ENCODE results near the gene NECAB3.

The NECAB3 gene

DNA sequence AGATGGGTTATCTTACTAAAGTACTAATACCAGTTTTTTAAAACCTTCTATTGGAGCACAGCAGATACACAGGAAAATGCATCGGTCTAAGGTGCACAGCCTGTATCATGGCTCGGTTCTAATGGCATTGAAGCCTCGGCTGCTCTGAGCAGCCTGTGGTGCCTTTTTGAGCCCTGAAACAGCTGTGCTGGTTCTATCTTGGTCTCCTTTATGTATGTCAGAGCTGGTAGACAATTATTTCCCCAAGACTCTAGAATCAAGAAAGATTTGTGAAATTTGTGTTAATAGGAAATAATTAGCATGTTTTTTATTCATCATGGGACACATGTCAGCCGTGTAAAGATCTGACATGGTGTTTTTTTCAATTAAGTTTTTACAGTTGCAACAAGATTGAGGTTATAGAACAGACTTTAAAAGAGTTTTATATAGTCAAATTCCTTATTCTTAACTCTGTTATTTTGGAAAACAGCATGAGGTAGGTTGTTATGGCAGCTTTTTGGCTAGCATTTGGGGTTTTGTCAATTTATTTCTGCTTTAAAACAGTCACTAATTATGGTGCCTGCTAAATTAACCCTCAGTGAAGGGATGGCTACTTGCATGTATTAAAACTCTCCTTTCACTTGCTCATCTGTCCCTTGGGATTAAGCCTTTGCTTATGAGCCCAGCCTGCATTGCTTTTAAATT, 52.4 kb downstream of the NECAB3 start:
- no peak for DNase-seq (ENCODE audit: low read depth in 3 of 3)

DNA sequence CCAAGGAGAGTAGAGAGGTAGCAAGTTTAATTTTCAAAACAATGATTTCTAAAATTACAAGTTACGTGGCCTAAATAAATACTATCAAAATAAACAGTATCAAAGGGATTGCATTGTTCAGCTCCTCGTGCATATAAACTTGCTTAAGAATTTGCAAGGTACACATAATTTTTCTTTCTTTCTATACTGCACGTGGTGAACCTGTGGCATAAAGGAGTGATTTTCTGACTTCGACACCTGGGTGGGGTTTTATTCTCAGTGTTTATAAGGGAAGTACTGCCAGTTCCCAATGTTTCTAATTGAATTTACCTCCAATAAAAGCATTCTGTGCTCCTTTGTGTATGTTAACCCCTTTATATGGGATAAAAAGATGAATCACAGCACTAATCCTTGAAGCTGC, 62.2 kb downstream of the NECAB3 start:
- no peak for DNase-seq (ENCODE audit: low read depth in 3 of 3)

DNA sequence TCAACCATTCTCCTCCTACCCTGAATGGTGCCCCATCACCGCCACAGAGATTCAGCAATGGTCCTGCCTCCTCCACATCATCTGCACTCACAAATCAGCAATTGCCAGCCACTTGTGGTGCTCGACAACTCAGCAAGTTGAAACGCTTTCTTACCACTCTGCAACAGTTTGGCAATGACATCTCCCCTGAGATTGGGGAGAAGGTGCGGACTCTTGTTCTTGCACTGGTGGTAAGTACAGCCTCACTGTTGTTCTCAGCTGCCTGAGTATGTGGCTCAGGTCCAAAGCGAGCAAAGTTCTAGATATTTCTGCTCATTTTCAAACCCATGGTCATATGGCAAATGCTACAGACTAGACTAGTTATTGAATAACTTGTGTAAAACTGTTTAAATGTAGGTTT, 63.1 kb downstream of the NECAB3 start:
- no peak for DNase-seq (ENCODE audit: low read depth in 3 of 3)

DNA sequence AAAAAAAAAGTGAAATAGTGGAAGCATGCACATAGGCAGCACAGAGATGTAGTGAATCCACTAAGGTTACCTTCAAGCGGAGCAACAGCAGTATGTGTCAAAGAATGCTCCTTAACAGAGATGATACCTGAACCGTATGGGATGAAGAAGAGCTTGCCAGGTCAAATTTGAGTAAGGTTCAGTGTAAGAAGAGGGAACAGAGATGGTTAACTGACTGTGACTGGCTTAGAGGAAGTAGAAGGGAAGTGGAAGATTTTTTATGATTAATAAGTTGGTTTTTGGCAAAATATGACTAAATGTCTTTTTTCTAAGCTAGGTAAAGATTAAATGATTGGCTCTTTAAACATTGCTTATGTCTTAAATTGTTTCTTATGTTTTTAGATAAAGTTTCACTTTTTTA, 64.7 kb downstream of the NECAB3 start:
- no peak for DNase-seq (ENCODE audit: low read depth in 3 of 3)
